HG03280 (cell line): ENCODE results near the gene KHDRBS2.

Source experiments
- ATAC-seq: cut with Tn5 transposase; IDR thresholded peaks from one replicate; pipeline ENCODE4 v1.9.1; 2021; ENCODE audit warnings: mild to moderate bottlenecking, moderate library complexity; ENCODE audit not compliant: unreplicated experiment

The KHDRBS2 gene

DNA sequence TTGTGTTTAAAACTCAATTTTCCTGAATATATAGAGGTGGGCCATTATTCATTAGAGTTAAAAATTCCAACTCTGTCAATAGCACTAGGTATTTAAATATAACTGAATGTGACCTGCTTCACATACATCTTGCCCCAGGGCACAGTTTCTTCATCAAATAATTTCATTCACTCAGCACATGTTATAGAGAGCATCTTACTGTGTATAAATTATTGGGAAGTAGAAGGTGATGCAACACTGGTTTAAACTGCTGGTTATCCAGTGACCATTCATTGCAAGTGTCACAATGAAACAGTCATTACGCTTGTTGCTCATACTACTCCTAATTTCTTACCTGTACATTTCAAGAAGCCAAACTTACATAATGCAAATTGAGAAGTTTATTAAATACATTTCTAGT is 93.4 kb downstream of the KHDRBS2 start:
- no peak for ATAC-seq

DNA sequence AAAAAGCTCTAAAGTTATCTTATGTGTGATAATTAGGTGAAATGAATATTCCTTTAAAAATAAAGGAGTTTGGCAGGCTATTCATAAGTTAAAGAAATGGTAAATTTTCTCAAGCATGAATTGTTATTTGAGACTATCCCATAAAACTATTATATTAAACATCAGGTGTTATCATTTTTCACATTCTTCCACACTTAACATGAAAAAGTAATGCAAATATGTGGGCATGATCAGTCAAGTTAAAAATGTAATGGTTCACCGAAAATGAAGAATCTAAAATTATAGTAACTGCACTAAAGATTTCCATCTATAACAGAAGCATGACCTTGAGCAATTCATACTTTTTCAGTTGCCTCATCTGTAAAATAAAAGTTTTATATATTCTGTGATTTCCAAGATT is 110.8 kb downstream of the KHDRBS2 start:
- no peak for ATAC-seq

DNA sequence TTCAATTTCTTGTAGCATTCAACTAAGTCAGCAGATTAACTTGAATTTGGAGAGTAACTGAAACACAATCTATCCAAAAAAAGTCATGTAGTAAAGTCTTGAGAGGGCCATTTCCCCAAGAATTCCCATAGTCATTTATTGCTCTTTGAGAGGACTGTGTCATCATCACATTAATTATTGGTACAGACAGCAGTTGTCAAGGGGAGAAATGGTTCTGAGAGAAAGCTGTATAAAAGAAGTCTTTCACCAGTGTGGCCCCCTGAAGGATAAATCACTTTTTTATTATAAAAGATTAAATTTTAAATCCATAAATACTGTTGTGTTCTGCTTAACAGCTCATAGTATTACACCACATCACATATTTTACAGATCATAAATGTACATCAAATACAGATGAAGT is 111.5 kb downstream of the KHDRBS2 start:
- no peak for ATAC-seq

DNA sequence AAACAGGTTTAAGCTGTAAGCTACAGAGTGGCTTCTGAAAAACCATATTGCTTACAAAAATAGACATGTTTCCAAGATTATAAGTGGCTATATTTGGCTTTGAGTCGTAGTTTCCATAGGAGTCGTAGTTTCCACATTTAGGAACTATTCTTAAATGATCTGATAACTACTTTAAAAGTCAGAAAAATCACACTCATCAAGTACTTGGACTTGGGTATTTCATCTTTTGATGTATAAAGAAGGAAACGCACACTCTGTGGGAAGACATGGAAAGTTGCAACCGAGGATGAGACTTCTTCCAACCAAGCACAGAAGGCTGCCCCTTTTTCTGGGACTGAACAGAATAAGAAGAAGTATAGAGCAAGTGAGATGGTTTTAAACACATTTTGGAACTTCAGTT is 118.3 kb downstream of the KHDRBS2 start:
- no peak for ATAC-seq

DNA sequence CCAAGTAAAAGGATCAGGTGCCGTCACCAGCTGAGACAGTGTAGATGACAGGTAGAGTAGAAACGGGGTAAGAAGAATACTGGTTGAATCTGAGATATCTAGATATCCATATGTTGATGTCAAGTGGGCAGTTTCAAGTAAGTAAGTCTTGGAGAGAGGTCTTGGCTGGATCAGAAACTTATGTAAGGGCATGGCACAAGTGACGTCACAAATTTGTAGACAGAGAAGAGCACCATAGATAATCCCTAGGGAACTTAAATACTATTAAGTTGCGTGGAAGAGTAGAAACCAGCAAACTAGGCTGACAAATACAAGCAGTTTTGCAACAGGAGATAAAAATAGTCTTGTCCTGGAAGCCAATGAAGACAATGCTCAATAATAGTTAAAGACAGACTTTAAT is 123.2 kb downstream of the KHDRBS2 start:
- ATAC-seq: no peak

DNA sequence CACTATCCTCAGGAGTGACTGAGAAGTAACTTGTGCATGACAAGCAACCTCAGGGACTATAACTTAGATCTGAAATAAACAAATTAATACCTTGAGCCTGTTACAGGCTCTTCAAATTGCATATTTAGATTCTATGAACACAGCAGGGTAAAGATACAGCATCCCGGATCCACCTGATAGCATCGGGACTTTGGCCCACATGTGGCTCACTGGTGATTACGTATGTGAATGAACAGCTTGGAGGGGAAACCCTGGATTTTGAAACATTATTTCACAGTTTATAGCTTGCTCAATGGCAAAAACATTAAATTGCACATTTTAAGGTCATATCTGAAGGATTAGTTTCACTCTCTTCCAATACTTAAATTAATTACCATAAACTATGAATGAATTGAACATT is 133.2 kb downstream of the KHDRBS2 start:
- no peak for ATAC-seq

DNA sequence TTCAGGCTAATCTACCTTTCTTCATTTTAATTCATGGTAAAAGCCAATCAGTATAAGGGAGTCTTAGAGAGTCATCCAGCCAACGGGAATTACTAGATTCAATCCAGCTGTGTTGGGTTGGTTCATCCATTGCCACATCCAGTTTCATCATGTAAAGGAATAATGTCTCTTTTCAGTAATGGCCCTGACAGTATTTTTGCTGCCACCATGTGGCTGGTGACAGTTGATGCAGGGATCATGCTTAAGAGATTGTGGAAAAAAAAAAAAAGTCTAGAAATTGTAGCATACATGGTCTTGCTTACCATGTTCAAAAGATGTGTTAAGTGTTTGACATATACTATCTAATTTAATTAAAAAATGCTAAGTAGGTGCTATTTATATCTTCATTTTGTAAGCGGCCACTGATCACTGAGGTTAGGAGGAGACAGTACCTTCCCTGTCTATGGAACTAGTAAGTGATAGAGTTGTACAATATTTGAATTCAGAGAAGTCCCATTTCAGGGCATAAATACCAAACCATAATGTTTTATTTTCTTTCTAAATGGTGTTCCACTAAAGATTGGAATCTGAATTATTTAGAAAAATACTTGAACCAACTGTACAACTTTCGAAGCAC is 135.9 kb downstream of the KHDRBS2 start:
- ATAC-seq: peak; percentile 75

DNA sequence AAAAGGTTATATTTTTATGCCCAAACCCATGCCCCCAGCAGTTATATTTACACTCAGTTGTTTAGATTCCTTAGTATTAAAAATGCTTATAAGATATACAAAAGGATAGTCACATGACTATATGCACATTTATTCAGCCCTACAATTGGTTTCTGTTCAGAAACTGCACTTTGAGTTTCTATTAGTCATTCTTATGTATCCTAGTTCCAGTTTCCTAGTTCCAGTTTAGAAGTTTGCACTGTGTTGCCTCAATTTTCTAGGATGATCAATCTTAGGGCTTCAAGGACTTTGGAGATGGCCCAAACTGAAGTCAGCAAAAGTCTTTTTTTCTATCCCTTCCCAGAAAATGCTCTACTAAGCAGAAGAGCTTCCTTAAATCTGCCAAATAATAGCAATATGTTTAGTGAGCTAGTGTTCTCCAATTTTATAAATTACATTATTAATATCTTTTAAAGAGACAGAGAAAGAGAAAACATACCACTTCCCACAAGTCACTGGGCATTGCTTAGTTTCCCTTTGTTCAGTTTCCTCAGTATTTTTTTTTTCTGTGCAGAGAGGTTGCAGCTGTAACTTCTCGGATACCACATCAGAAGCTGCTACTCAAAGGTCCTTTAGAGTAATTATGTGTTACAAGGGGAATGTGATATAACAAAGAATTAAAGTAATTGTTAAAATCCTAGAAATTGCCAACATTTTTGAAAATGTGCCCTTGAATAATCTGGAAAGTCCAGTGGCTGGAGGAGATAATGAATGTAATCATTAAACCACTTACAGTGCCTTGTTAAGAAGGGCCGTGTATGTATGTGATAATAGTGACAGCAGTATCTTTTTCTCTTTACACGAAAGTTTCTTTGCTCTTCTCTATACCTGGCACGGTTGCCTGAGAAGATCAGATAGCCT is 138.8 kb downstream of the KHDRBS2 start:
- no peak for ATAC-seq

DNA sequence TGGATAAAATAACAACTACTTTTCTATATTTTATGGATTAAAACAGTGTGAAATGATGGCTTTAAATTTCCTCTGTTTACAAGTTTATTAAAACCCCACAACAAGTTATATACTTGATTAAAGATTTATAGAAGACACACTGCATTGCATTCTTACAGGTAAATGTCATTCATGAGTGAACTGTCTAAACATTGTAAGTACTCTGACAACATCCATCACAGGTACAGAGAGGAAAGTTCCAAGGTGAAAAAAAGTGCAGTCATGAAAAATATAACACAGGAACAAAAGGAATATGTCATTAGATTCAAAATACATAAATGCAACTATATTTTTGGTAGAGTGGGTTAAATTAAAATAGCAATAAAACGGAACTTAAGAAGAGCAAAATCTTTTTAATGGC is 156.9 kb downstream of the KHDRBS2 start:
- no peak for ATAC-seq

DNA sequence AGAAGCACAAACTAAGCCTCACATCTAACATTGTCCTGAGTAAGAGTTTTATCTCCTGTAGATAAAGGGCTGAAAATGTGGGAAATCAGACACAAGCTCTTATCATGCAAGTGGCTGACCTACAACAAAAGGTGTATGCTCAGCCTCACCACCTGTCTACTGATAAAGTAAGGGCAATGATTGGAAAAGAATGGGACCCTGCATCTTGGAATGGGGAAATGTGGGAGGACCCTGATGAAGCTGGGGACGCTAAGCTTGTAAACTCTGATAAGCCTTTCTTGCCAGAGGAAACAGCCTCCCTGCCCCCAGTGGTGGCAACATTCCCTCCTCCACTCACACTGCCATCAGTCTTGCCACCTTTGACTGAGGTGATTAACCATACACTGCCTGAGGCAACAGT is 166.6 kb downstream of the KHDRBS2 start:
- ATAC-seq: no peak

DNA sequence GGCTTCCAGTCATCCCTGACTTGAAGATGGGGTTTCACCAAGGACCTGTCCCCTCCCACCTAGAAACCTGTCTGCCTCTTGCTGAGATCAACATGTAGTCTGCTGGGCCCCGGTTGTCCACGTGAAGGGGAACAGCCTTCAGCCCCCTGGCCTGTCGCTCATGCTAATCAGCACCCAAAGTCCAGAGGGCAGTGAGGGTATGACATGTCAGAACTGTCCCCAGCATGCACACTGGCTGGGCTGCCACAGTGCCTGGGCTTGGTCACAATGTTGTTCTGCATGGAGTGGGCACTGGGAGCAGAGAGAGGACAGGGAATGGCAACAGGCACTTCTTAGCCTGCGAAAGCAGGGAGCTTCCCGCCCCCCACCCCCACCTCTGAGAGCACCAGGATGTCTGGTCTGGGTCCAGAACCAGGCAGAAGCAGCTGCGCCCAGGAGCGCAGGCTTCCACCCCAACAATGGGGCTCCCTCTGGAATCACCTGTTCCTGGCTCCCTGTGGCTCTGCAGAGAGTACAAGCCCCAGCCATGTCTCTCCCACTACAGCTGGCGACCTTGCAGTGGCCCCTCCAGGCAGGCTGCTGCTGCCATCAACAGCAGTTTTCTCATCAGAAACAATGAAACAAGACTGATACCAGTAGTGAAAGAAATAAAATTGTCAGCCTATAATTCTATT is 182.7 kb downstream of the KHDRBS2 start:
- ATAC-seq: no peak

DNA sequence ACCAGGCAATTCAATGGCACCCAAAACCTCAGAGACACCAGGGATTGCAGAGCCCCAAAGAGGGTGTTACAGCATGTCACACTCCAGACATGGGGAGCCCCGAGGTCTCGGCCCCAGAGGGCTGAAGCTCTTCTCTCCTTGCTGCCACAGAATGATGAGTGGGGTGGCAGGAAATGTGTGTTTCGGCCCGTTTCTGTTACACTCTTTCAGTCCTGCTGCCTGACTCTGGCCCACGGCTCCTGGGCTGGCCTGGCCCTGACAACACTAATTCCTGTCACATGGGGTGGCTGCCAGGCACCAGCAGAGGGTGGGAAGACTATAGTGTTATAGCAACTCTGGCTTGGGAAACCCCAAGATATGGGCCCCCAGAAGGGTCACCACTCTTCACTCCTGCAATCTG is 183.6 kb downstream of the KHDRBS2 start:
- no peak for ATAC-seq

DNA sequence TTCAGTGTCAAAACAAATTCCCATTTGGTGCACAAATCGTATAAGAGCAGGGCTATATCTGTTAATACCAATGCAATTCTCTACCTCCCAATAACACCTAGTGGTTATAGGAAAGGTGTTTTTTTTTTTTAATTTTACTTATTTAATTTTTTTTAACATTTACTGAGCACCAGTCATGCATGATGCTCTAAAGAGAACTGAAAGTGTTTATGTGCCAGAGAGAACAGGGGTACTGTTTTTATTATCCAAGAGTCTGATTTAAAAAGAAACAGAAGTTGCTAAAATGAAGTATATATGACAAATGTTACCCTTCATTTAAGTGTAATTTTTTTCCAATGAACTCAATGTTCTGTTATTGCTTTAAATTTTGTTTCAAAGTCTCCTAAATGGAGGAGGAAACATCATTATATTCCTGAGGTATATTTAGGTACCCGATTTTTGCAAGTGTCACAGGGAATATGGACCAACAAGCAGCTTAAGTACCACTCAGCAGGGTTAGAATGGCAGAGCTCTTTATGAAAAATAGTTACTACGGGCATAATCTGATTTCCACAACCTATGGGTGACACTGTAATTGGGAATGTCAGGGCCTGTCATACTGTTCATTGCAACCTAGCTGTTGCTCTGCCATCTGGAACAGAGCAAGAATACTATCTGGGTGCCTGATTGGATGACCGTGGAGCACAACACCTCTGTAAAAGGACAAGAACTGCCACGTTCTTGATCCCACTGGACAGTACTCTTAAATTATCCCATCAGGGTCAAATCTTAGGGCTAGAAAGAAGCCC is 195.4 kb downstream of the KHDRBS2 start:
- no peak for ATAC-seq

DNA sequence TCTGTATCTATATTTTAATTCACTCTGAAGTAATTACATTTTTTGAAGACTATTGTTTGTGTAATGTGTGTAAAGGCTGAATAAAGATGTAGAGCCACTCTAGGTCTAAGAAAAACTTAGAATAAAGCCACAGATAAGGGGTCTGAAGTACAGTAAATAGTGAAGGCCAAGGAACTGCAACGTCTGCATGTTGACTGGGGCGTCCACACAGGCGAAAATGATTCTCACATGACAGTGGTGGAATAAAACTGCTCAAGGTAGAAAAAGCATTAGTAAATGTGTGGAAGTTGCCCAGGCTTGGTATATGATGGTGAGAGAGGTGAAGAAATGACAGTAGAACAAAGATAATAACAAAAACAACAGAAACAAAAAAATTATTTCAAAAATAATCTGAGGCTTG is 196.2 kb downstream of the KHDRBS2 start:
- no peak for ATAC-seq

DNA sequence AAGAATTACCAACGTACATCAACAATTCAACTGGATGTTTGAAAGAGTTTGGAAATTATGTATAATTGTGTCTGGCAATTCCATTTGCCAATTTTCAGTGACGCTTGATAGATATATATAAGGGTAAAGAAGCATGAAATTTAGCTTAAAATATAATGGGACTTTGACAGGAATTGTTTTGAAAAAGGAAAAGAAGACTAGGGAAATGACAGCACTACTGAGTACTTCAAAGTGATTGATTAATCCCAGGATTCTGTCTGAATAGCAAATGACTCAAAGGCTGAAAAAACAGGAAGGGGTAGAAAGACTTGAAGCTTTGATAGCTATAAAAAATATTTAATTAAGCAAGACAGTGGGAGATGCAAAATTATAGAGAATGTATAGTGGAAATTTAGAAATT is 200.0 kb downstream of the KHDRBS2 start:
- ATAC-seq: no peak

DNA sequence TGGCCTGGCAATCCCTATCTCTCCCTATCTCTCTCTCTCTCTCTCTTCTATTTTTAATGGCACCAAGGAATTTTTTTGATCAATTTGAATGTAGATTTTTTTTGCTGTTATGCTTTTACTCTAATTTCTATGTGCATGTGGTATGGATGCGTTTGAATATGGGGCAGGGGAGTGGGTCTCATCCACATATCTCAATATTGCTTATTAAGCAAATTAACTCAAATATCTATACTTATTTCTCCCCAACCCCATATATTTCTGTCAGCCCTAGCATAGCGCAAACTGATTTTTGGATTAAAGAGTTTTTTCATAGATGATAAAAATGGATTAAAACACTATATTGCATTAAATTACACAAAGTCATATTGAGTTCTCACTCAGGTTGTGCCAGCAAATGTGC is 210.2 kb downstream of the KHDRBS2 start:
- no peak for ATAC-seq

DNA sequence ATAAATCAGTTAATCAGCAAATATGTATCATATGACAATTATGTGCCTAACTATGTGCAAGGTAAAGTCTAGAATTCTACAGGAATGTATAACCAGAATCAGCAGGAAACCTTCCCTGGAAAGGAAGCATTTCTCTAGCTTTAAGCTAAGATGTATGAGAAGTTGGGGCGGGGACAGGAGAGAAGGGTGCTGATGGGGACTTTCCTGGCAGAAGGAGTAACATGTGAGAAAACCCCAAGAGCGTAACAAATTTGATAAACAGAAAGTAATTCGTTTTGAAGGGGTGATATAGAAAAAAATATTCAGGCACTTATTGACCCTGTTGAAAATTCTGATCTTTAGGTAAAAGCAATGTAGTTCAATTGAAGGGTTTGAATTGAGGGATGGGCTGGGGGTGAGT is 226.1 kb downstream of the KHDRBS2 start:
- ATAC-seq: no peak

DNA sequence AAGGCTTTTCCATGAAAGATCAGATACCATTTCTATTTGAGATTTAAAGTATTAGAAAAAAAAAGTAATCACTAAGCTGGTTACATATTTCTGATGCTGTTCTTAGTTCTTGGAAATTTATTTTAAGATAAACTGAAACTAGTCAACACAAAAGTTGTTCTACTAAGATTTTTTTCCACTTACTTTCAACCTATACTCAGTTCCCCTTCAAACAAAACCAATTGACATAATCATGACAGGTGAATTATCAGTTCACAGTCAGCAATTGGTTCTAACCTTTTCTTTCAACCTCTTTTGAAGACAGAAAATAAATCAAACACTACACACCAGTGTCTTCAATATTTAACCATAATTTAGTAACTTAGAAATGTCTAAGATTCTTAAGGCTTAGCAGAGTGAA is 228.7 kb downstream of the KHDRBS2 start:
- ATAC-seq: no peak

DNA sequence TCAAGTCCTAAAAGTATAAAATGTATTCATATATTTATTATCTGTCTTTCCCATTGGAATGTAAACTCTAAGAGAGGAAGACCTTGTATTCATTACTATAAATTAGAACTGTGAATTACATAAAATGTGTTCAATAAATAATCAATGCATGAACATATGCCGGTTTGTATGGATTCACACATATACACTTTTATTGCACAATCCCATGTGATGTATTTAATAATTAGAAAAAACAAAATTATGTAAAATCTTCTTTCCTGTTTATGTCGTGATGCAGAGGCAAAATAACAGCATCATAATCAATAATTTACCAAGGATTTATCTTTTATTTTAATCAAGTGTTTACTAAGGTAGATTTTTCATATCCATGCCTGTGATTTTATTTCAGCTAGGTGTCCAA is 240.5 kb downstream of the KHDRBS2 start:
- ATAC-seq: no peak

DNA sequence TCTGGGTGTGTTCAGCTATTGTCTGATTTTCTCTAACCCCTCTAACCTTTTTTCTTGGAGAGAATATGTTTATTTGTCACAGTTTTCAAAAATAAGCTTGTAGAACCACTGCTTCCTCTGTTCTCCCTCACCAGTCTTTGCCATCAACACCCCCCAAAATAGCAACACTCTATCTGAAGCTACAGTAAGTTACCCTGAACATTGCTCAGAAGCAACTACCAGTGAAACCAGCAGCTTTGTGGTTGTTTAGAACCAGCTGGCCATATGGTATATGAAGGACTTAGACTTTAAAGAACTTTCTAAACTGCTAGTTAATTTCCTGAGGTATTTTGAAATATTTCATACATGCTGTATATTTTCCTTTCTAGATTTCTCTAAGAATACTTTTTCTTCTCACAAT is 242.9 kb downstream of the KHDRBS2 start:
- no peak for ATAC-seq

DNA sequence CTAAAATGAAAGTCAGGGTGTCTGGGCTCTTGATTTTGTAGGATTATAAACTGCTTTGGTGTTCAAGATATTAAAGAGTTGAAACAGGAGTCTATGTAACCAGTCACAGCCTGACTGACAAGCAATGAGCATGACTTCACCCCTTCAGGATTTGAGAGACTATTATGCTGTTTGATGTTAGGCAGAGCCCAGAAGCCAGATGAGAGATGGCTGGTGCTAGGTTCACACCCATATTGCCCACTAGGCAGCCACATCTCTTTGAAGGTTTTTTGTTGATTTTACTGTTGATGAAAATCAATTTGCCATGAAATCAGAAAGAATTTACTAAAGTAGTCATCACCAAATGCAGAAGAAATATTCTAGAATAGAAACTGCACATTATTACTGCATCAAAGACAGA is 243.6 kb downstream of the KHDRBS2 start:
- ATAC-seq: no peak
